Measurements from ENCODE around the gene MBOAT7.

The MBOAT7 gene

GRCh38 chr19:54159352-54160181, 29.8 kb downstream of the MBOAT7 start, which contains the start of gene LENG1:
Gene LENG1, minus strand, starts transcription at chr19:54159721. Its CDS starts 26 bp downstream, at chr19:54159695.
- peak; percentile 100 for DNase-seq

- DNase-seq: peak; percentile 65
These were observed 30.5 kb downstream of the MBOAT7 start for GRCh38 chr19:54158812-54159351.

- peak; percentile 31 for DNase-seq
These were observed 32.4 kb downstream of the MBOAT7 start for GRCh38 chr19:54156953-54157352.

- no peak for DNase-seq
These were observed 32.9 kb downstream of the MBOAT7 start for GRCh38 chr19:54156490-54156889.

- DNase-seq: peak; percentile 20
These were observed 33.7 kb downstream of the MBOAT7 start for GRCh38 chr19:54155694-54156093.

GRCh38 chr19:54154603-54155345, 34.6 kb downstream of the MBOAT7 start:
- DNase-seq: no peak

GRCh38 chr19:54153731-54154326, 35.6 kb downstream of the MBOAT7 start:
- no peak for DNase-seq

GRCh38 chr19:54152878-54153524, 36.4 kb downstream of the MBOAT7 start:
- DNase-seq: no peak

GRCh38 chr19:54152267-54152666, 37.1 kb downstream of the MBOAT7 start:
- no peak for DNase-seq

GRCh38 chr19:54151362-54152035, 37.9 kb downstream of the MBOAT7 start:
- DNase-seq: no peak

- DNase-seq: no peak
These were observed 40.2 kb downstream of the MBOAT7 start for GRCh38 chr19:54149021-54149812.

- no peak for DNase-seq
These were observed 41.2 kb downstream of the MBOAT7 start for GRCh38 chr19:54148158-54148557.

- no peak for DNase-seq
These were observed 41.7 kb downstream of the MBOAT7 start for GRCh38 chr19:54147676-54148075.

GRCh38 chr19:54145541-54146158, 43.7 kb downstream of the MBOAT7 start:
- no peak for DNase-seq

- no peak for DNase-seq
These were observed 47.1 kb downstream of the MBOAT7 start for GRCh38 chr19:54142166-54142780.

GRCh38 chr19:54141356-54141755, 48.0 kb downstream of the MBOAT7 start:
- no peak for DNase-seq

- DNase-seq: peak; percentile 51
These were observed 50.7 kb downstream of the MBOAT7 start for GRCh38 chr19:54138489-54139256.

- DNase-seq: peak; percentile 51
These were observed 51.5 kb downstream of the MBOAT7 start, which contains the start of gene CNOT3 for GRCh38 chr19:54137699-54138488. Gene CNOT3, plus strand, starts transcription at chr19:54137762. Its CDS starts 5,217 bp downstream, at chr19:54142979.

Measured in DMS53 (cell line).